Measurements from ENCODE around the gene GRB7. TPM values are rescaled to one million over a fixed set of nuclear protein-coding genes. Genes with fewer than 3 reads are reported as not detected.

GRB7 gene
- total and polyA plus RNA-seq, 9 of the 15 experiments (the other 6 are each of a cell fraction or from before 2014, with no cell fraction given) = 0.04 to 6.2 (median 2.2) TPM

DNA sequence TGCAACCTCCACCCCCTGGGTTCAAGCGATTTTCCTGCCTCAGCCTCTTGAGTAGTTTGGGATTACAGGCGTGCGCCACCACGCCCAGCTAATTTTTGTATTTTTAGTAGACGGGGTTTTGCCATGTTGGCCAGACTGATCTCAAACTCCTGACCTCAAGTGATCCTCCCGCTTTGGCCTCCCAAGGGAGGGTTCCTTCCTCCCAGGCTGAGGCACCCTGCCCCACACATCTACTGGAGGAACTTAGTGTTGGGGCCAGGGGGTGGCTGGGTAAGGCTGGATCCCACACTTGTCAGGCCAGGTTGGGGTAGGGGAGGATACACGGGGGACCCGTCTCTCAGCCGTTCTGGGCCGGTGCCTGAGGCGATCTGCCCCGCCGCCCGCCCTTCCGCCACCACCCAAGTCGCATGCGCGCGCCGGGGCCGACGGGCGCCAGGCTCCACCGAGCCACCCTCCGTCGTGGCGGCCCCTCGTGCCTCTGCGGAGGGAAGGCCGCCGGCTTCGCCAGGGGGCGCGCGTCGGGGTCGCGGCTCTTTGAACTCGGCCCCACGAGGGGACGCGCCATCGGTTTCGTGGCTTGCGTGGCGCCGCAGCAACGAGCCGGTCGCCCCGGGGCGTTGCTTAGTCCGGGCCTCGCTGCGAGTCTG, 15.9 kb downstream of the GRB7 start (continued):
- TF ChIP-seq, protein P1, sequence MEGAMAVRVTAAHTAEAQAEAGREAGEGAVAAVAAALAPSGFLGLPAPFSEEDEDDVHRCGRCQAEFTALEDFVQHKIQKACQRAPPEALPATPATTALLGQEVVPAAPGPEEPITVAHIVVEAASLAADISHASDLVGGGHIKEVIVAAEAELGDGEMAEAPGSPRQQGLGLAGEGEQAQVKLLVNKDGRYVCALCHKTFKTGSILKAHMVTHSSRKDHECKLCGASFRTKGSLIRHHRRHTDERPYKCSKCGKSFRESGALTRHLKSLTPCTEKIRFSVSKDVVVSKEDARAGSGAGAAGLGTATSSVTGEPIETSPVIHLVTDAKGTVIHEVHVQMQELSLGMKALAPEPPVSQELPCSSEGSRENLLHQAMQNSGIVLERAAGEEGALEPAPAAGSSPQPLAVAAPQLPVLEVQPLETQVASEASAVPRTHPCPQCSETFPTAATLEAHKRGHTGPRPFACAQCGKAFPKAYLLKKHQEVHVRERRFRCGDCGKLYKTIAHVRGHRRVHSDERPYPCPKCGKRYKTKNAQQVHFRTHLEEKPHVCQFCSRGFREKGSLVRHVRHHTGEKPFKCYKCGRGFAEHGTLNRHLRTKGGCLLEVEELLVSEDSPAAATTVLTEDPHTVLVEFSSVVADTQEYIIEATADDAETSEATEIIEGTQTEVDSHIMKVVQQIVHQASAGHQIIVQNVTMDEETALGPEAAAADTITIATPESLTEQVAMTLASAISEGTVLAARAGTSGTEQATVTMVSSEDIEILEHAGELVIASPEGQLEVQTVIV (CRISPR knock-in tag; IDR thresholded peaks at IDR 0.05; ENCODE audit: borderline replicate concordance) = 0 out of 2 replicates have a peak, but pooled peaks have one; percentile 61
- TF ChIP-seq MTA3 (IDR thresholded peaks at IDR 0.05; ENCODE audit: borderline replicate concordance) = peak; percentile 83
- TF ChIP-seq MYC (IDR thresholded peaks at IDR 0.05; ENCODE audit: low read depth, low read length) = peak; percentile 73
- no peak for TF ChIP-seq MYC (CRISPR knock-in tag; IDR thresholded peaks at IDR 0.05; ENCODE audit: borderline replicate concordance, low read depth)
- TF ChIP-seq TCF7 (IDR thresholded peaks at IDR 0.05; ENCODE audit: borderline replicate concordance) = peak; percentile 56; the same call in 1 of the 2 replicates
- peak; percentile 88 for TF ChIP-seq NCOA6 (IDR thresholded peaks at IDR 0.05)
- no peak for TF ChIP-seq ARNT (IDR thresholded peaks at IDR 0.05)
- no peak for TF ChIP-seq BMI1 (IDR thresholded peaks at IDR 0.05; ENCODE audit: low read length)
- TF ChIP-seq HIVEP1 (CRISPR knock-in tag; IDR thresholded peaks at IDR 0.05) = no peak
- TF ChIP-seq, protein P2, sequence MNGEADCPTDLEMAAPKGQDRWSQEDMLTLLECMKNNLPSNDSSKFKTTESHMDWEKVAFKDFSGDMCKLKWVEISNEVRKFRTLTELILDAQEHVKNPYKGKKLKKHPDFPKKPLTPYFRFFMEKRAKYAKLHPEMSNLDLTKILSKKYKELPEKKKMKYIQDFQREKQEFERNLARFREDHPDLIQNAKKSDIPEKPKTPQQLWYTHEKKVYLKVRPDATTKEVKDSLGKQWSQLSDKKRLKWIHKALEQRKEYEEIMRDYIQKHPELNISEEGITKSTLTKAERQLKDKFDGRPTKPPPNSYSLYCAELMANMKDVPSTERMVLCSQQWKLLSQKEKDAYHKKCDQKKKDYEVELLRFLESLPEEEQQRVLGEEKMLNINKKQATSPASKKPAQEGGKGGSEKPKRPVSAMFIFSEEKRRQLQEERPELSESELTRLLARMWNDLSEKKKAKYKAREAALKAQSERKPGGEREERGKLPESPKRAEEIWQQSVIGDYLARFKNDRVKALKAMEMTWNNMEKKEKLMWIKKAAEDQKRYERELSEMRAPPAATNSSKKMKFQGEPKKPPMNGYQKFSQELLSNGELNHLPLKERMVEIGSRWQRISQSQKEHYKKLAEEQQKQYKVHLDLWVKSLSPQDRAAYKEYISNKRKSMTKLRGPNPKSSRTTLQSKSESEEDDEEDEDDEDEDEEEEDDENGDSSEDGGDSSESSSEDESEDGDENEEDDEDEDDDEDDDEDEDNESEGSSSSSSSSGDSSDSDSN (IDR thresholded peaks at IDR 0.05; ENCODE audit: borderline replicate concordance in 1 of 2, low read depth in 2 of 2, low read length in 2 of 2) = 0 out of 4 replicates have a peak, but pooled peaks of 1 of the 2 experiments have one; percentile 11
- TF ChIP-seq, protein P3, sequence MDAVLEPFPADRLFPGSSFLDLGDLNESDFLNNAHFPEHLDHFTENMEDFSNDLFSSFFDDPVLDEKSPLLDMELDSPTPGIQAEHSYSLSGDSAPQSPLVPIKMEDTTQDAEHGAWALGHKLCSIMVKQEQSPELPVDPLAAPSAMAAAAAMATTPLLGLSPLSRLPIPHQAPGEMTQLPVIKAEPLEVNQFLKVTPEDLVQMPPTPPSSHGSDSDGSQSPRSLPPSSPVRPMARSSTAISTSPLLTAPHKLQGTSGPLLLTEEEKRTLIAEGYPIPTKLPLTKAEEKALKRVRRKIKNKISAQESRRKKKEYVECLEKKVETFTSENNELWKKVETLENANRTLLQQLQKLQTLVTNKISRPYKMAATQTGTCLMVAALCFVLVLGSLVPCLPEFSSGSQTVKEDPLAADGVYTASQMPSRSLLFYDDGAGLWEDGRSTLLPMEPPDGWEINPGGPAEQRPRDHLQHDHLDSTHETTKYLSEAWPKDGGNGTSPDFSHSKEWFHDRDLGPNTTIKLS (IDR thresholded peaks at IDR 0.05; ENCODE audit: borderline replicate concordance, low read depth) = peak; percentile 71; the same call in 1 of the 2 replicates
- TF ChIP-seq, protein P4, sequence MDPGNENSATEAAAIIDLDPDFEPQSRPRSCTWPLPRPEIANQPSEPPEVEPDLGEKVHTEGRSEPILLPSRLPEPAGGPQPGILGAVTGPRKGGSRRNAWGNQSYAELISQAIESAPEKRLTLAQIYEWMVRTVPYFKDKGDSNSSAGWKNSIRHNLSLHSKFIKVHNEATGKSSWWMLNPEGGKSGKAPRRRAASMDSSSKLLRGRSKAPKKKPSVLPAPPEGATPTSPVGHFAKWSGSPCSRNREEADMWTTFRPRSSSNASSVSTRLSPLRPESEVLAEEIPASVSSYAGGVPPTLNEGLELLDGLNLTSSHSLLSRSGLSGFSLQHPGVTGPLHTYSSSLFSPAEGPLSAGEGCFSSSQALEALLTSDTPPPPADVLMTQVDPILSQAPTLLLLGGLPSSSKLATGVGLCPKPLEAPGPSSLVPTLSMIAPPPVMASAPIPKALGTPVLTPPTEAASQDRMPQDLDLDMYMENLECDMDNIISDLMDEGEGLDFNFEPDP (CRISPR knock-in tag; IDR thresholded peaks at IDR 0.05) = 0 out of 2 replicates have a peak, but pooled peaks have one; percentile 3
- peak; percentile 62; the same call in 1 of the 2 replicates for TF ChIP-seq ZNF766 (CRISPR knock-in tag; conservative IDR thresholded peaks at IDR 0.05)
- TF ChIP-seq, protein P5, sequence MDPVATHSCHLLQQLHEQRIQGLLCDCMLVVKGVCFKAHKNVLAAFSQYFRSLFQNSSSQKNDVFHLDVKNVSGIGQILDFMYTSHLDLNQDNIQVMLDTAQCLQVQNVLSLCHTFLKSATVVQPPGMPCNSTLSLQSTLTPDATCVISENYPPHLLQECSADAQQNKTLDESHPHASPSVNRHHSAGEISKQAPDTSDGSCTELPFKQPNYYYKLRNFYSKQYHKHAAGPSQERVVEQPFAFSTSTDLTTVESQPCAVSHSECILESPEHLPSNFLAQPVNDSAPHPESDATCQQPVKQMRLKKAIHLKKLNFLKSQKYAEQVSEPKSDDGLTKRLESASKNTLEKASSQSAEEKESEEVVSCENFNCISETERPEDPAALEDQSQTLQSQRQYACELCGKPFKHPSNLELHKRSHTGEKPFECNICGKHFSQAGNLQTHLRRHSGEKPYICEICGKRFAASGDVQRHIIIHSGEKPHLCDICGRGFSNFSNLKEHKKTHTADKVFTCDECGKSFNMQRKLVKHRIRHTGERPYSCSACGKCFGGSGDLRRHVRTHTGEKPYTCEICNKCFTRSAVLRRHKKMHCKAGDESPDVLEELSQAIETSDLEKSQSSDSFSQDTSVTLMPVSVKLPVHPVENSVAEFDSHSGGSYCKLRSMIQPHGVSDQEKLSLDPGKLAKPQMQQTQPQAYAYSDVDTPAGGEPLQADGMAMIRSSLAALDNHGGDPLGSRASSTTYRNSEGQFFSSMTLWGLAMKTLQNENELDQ (CRISPR knock-in tag; IDR thresholded peaks at IDR 0.05; ENCODE audit: borderline replicate concordance) = no peak

All from K562 (cell line).